ENCODE measurements around the gene TRAPPC4. TPM values are rescaled to one million over a fixed set of nuclear protein-coding genes. Genes with fewer than 3 reads are reported as not detected.

TRAPPC4 gene
- polyA plus RNA-seq, 1 donor (not counting 4 experiments of a cell fraction or from before 2014, with no cell fraction given) = 121 TPM

GRCh38 chr11:119014209-119014924, 4.2 kb upstream of the TRAPPC4 start:
- Histone ChIP-seq H3K27me3 (ENCODE audit: control insufficient read depth, extremely low read depth, insufficient read depth, low read length) (no peaks in the 10 kb centered on the region), H3K79me2 (ENCODE audit: control insufficient read depth, insufficient read depth, low read length) (peaks cover 38% of the 10 kb centered on the region), H3K9me3 (ENCODE audit: control insufficient read depth, low read depth, low read length) (no peaks in the 10 kb centered on the region), H3K36me3 (ENCODE audit: control insufficient read depth in 2 of 2, extremely low read depth in 1 of 2, insufficient read depth in 2 of 2, low read length in 2 of 2) (peaks cover 25 to 47% of the 10 kb centered on the region in 2 experiments), H3K4me3 (ENCODE audit: control insufficient read depth in 2 of 3, extremely low read depth in 1 of 3, insufficient read depth in 2 of 3, low read depth in 1 of 3, low read length in 3 of 3) (no peak overlapping the region), H3K4me2 (ENCODE audit: control insufficient read depth, extremely low read depth, insufficient read depth, low read depth, low read length) (no peak overlapping the region), H4K20me1 (ENCODE audit: control insufficient read depth, extremely low read depth, insufficient read depth, low read length) (peaks cover 2% of the 10 kb centered on the region), H2AFZ (ENCODE audit: control insufficient read depth, low read length) (no peak overlapping the region), H3K9me1 (ENCODE audit: control insufficient read depth, extremely low read depth, insufficient read depth, low read length) (no peaks in the 10 kb centered on the region), H3K27ac (ENCODE audit: control insufficient read depth, insufficient read depth, low read length) (no peak overlapping the region), H3K9ac (ENCODE audit: control insufficient read depth, extremely low read depth, insufficient read depth, low read length) (no peak overlapping the region), H3K4me1 (ENCODE audit: control insufficient read depth, extremely low read depth, insufficient read depth, low read length) (peaks cover 12% of the 10 kb centered on the region)
- dilution Hi-C loops (cut with MboI; ENCODE audit: extremely low pct_ligation_motif_present, low sequenced_read_pairs) = no loop called here
- FAIRE-seq (no peak), DNase-seq (ENCODE audit: low read depth, low spot score) (no peak)
- TF ChIP-seq, protein P1, sequence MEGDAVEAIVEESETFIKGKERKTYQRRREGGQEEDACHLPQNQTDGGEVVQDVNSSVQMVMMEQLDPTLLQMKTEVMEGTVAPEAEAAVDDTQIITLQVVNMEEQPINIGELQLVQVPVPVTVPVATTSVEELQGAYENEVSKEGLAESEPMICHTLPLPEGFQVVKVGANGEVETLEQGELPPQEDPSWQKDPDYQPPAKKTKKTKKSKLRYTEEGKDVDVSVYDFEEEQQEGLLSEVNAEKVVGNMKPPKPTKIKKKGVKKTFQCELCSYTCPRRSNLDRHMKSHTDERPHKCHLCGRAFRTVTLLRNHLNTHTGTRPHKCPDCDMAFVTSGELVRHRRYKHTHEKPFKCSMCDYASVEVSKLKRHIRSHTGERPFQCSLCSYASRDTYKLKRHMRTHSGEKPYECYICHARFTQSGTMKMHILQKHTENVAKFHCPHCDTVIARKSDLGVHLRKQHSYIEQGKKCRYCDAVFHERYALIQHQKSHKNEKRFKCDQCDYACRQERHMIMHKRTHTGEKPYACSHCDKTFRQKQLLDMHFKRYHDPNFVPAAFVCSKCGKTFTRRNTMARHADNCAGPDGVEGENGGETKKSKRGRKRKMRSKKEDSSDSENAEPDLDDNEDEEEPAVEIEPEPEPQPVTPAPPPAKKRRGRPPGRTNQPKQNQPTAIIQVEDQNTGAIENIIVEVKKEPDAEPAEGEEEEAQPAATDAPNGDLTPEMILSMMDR (optimal IDR thresholded peaks at IDR 0.05 in 1 of 3, IDR thresholded peaks at IDR 0.05 in 1 of 3, conservative IDR thresholded peaks at IDR 0.05 in 1 of 3; ENCODE audit: extremely low read depth in 1 of 3, insufficient read depth in 2 of 3, low read length in 3 of 3) = no peak
- TF ChIP-seq EZH2 (IDR thresholded peaks at IDR 0.05; ENCODE audit: low read length) = no peak

GRCh38 chr11:119015054-119015611, 3.4 kb upstream of the TRAPPC4 start:
- no peak for DNase-seq (ENCODE audit: low read depth, low spot score)
- H3K36me3 ChIP-seq (ENCODE audit: control insufficient read depth in 2 of 2, extremely low read depth in 1 of 2, insufficient read depth in 2 of 2, low read length in 2 of 2) = peaks cover 21 to 43% of the 10 kb centered on the region in 2 experiments
- peaks cover 2% of the 10 kb centered on the region for H4K20me1 ChIP-seq (ENCODE audit: control insufficient read depth, extremely low read depth, insufficient read depth, low read length)
- H2AFZ ChIP-seq (ENCODE audit: control insufficient read depth, low read length) = no peak overlapping the region
- dilution Hi-C loops (cut with MboI; ENCODE audit: extremely low pct_ligation_motif_present, low sequenced_read_pairs) = no loop called here
- no peak overlapping the region for H3K9ac ChIP-seq (ENCODE audit: control insufficient read depth, extremely low read depth, insufficient read depth, low read length)
- H3K4me2 ChIP-seq (ENCODE audit: control insufficient read depth, extremely low read depth, insufficient read depth, low read depth, low read length) = no peak overlapping the region
- peaks cover 17% of the 10 kb centered on the region for H3K4me1 ChIP-seq (ENCODE audit: control insufficient read depth, extremely low read depth, insufficient read depth, low read length)
- no peak for FAIRE-seq
- H3K4me3 ChIP-seq (ENCODE audit: control insufficient read depth in 2 of 3, extremely low read depth in 1 of 3, insufficient read depth in 2 of 3, low read depth in 1 of 3, low read length in 3 of 3) = no peak overlapping the region
- no peaks in the 10 kb centered on the region for H3K9me1 ChIP-seq (ENCODE audit: control insufficient read depth, extremely low read depth, insufficient read depth, low read length)
- H3K27ac ChIP-seq (ENCODE audit: control insufficient read depth, insufficient read depth, low read length) = no peak overlapping the region
- no peaks in the 10 kb centered on the region for H3K27me3 ChIP-seq (ENCODE audit: control insufficient read depth, extremely low read depth, insufficient read depth, low read length)
- TF ChIP-seq, protein P1 (optimal IDR thresholded peaks at IDR 0.05 in 1 of 3, IDR thresholded peaks at IDR 0.05 in 1 of 3, conservative IDR thresholded peaks at IDR 0.05 in 1 of 3; ENCODE audit: extremely low read depth in 1 of 3, insufficient read depth in 2 of 3, low read length in 3 of 3) = peak in 2 of 3 experiments; percentile 8 to 51
- TF ChIP-seq EZH2 (IDR thresholded peaks at IDR 0.05; ENCODE audit: low read length) = no peak
- H3K79me2 ChIP-seq (ENCODE audit: control insufficient read depth, insufficient read depth, low read length) = peaks cover 44% of the 10 kb centered on the region
- no peaks in the 10 kb centered on the region for H3K9me3 ChIP-seq (ENCODE audit: control insufficient read depth, low read depth, low read length)
